Glomerular endothelial cell (primary cell): ENCODE results near the gene SIN3B. TPM values are rescaled to one million over a fixed set of nuclear protein-coding genes. Genes with fewer than 3 reads are reported as not detected.

ENCODE experiments used
- DNase-seq: peaks from one replicate; pipeline ENCODE4 v3.0.0-alpha.2; 2011; ENCODE audit warnings: low read depth, low spot score; ENCODE audit errors: extremely low read depth
- total RNA-seq: library from RNA; depleted of rRNA; stranded (reverse); fragments of >200 nt; gene quantifications from 2 replicates; pipeline ENCODE4 v1.2.3, GENCODE V29; 2015

SIN3B gene
- total RNA-seq, 1 donor from 2014 or later, result 76.2 TPM

DNA sequence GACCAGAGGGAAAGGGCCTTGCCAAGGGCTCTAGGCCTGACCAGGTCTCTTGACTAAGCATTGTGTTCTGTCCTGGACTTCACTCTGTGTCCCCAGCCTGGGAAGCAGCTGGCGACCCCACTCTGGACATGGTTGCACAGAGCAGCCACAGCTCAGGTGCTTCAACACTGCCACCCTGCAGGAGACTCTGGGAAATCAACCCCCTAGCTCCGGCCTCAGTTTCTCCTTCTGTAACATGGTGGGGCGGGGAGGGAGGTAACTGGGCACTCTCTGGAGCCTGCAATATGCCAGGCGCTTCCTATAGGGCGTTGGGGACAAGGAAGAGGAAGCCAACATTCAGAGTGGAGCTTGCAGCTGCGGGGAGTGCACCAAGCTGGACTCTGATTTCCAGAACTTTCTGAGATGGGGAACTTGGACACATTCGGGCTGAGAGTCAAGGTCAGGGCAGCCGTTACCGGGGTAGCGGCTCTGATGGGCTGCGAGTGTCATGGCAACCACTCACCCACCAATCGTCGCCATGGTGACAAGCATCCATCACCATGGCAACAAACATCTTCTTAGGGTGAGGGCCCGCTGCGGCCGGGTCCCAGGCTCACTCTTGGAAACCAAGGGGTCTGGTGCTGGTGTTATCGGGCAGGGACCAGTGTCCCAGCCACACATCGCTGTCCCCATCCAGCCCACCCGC lies 72.4 kb downstream of the SIN3B start:
- DNase-seq, result no peak

DNA sequence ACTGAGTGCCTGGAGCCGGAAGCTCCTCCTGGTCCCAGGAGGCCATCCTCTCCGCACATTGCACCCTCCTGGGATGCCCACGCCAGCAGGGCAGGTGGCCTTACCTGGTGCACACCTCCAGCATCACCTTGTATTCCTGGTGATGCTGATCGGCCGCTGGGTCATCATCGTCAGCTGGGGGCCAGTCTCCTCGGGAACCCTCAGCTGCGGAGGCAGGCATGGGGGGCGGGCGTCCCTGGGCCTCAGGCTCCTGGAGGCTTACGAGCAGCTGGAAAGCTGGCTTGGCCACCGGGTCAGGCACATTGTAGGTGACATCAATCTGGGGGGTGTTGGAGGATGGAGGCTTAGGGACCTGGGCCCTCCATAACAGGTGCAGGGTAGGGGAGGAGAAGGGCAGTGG lies 73.3 kb downstream of the SIN3B start:
- DNase-seq, result no peak

DNA sequence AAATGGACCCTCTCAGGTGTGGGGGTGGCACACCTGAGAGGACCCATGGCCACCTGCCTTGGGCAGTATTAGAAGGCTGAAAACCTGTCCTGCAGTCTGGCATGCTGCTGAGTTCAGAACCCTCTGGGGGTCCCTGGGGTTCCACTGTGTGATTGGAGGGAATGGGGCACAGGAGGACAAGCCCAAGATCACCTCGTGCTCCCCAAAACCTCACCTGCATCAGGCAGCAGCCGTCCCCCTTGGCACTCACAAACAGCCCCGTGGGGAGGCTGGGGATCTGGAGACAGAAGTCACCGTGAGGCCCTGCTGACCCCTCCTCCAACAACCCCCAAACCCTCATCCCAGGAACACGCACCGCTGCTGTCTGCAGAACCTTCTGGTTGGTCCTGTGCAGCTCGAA lies 74.1 kb downstream of the SIN3B start:
- no peak for DNase-seq

DNA sequence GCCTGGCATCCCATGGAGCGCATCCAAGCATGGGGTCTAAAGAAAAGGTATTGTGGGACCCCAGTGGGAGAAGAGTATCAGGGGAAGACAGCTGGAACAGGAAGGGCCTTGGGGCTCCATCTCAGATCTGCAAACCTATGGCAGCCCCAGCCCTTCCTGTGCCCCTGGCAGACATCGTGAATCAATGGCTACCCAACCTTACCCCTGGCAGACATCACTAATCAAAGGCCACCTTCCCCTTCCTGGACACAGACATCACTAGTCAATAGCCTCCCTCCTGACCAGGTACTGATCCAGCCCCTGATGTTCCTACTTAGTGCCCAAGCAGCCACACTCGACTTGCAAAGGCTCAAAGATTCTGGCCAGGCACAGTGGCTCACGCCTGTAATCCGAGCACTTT lies 75.4 kb downstream of the SIN3B start:
- DNase-seq, result no peak

DNA sequence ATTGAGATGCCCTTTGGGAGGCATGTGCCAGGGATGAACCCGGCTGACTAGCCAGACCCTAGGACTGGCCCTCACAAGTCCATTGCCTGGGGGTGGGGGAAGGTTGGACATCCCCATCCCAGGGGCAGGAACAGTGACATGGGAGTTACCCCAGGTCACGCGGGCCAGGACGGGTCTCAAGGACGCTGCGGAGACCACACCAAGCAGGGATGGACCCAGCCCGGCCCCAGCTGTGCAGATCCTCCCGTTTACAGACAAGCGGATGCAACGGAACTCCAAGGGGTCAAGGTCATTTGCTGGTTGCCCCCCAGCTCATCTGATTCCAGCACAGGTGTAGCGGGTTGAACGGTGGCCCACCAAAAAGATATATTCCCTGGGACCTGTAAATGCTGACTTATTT lies 79.6 kb downstream of the SIN3B start:
- no peak for DNase-seq

DNA sequence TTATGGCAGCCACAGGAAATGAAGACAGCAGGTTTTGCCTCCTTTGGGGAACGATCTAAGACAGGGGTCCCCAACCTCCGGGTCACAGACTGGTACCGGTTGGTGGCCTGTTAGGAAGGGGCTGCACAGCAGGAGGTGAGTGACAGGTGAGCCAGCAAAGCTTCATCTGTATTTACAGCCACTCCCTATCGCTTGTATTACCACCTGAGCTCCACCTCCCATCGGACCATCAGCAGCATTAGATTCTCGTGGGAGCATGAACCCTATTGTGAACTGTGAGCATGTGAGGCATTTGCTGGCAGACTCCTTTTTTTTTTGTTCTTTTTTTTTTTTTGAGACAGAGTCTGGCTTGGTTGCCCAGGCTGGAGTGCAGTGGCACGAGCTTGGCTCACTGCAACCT lies 81.8 kb downstream of the SIN3B start:
- DNase-seq, result no peak

DNA sequence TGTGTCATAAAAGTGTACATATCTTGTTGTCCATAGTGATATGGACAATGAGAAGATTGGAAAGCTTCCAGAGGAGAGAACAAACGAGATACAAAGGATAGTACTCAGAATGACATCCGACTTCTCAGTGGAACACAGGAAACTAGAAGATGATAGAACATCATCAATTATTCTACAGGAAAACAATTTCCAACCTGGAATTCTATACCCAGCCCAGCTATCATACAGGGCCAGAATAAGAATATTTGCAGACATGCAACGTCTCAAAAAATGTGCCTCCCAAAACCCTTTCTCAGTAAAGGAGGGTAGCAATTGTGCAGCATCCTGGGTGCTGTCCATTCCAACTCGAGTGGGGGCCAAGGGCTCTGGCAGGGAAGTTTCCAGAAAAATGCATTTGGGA lies 83.6 kb downstream of the SIN3B start:
- DNase-seq, result no peak

DNA sequence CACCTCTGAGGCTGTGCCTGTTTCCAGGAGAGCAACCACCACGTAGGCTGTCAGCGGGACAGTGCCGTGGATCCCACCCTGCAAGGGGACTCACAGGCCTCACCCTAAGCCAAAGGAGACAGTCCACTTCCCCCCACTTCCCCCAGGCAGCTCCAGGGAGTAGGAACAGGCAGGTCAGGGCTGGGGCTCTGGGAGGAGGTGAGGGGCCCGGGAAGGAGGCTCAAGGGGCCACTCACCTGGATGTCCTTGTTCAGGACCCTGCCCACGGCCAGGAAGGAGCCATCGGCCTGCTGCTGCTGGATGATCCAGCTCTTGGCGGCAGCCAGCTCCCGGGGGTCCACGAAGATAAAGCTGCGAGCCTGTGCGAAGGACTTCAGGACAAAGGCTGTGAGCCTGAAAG lies 85.2 kb downstream of the SIN3B start:
- DNase-seq, result no peak

DNA sequence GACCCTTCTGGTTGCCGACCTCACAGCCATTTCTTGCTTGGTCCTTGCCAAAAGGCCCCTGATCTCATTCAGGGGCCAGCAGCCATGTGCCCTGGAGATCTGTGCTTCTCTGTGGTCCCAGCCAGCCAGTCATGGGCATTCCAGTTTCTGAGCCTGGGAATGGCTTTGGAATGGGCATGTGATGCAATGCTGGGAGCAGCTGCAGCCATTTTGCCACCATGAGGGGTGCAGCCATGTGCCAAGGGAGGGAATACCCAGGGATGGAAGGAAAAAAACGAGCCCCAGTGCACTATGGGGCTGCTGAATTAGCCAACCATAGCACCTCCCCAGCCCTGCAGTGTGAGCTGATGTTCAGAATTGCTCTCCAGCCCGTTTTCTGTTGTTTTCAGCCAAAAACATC lies 85.9 kb downstream of the SIN3B start:
- no peak for DNase-seq

DNA sequence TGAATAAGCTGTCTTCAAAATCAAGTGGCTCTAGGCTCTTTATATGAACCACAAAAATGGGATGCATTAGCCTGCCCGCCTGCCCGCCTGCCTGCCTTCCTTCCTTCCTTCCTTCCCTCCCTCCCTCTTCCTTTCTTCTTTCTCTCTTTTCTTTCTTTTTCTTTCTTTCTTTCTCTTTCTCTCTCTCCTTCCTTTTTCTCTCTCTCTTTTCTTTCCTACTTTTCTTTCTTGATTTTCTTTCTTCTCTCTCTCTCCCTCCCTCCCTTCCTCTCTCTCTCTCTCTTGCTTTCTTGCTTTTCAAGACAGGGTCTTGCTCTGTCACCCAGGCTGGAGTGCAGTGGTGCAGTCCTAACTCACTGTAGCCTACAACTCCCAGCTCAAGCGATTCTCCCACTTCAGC lies 86.5 kb downstream of the SIN3B start:
- no peak for DNase-seq

DNA sequence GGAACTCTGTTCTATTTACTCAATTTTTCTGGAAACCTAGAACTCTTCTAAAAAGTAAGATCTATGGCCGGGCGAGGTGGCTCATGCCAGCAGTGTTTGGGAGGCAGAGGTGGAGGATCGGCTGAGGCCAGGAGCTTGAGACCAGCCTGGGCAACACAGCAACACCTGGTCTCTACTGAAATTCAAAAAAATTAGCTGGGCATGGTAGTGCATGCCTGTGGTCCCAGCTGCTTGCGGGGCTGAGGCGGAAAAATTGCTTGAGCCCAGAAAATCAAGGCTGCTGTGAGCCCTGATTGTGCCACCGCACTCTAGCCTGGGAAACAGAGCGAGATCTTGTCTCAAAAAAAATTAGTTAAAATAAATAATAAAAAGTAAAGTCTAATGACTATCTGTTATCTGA lies 88.2 kb downstream of the SIN3B start:
- no peak for DNase-seq

DNA sequence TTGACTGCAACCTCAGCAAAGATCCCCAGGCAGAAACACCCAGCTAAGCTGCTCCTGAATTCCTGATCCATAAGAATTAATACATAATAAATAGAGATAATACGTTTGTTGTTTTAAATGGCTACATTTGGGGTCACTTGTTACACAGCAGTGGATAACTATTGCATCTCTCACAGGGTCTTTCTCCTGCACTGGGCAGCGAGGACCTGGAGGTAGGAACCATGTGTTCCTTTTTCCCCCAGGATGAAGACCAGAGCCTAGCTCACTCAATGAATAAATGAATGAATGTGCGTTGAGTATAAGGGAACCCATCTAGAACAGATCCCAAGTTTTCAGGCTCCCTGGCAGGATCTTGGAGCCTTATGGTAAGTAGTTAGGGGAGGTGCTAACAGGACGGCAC lies 90.3 kb downstream of the SIN3B start:
- DNase-seq, result no peak

DNA sequence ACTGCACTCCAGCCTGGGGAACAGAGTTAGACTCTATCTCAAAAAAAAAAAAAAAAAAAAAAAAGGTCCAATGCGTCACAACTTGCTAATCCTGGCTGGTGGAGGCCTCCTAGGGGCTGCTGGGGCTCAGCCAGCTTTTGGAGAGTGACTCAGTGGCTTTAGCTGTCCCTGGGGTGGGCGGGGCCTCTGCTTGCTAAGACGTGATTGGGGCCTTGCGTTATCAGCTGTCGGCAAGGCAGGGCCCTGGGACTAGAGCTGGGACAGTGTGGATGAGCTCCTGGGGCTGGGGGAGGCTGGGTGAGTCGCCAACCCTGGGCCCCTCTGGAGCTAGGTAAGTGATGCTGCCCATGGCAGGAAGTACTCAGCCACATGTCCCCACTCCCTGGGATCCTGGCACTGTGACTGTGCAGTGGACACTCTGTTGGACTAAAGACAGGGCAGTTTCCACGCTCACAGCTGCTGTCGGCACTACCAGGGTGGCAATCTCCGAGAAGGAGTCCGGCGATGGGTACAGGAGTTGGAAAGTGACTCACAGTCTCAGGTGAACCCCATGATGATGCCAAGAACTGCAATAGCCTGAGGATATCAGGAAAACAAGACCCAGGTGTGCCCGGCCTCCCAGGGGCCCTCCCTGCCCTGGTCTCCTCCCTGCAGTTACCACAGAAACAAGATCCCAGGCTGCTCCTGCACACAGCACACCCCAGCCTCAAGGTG lies 91.8 kb downstream of the SIN3B start:
- DNase-seq, result no peak

DNA sequence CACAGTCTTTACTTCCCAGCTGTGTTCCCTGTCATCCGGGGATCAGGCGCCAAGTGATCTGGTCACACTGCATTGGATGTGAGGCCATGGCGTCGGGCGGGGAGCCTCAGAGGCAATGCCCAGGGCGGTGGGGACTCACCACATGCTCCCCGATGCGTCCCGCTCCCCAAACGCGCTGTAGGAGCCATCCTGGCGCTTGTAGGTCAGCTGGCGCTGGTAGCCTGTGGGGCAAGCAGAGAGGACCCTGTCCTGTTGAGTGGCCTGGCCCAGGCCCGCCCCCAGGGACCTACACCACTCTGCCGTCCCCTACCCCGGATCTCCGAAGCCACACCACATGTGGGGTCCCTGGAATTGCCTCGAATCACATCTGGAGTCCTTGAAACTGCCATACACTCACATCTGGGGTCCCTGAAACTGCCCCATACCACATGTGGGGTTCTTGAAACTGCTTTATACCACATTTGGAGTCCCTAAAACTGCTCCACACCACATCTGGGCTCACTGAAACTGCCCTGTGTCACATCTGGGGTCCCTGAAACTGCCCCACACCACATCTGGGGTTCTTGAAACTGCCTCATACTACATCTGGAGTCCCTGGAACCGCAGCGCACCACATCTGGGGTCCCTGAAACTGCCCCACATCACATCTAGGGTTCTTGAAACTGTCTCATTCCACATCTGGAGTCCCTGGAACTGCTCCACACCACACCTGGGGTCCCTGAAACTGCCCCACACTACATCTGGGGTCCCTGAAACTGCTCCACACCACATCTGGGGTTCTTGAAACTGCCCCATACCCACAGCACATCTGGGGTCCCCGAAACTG lies 92.8 kb downstream of the SIN3B start:
- no peak for DNase-seq

DNA sequence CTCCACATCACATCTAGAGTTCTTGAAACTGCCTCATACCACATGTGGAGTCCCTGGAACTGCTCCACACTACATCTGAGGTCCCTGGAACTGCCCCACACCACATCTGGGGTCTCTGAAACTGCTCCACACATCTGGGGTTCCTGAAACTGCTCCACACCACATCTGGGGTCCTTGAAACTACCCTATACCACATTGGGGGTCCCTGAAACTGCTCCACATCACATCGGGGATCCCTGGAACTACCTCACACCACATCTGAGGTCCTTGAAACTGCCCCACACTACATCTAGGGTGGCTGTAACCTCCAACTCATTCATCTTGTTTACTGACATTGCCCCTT lies 93.4 kb downstream of the SIN3B start:
- no peak for DNase-seq

DNA sequence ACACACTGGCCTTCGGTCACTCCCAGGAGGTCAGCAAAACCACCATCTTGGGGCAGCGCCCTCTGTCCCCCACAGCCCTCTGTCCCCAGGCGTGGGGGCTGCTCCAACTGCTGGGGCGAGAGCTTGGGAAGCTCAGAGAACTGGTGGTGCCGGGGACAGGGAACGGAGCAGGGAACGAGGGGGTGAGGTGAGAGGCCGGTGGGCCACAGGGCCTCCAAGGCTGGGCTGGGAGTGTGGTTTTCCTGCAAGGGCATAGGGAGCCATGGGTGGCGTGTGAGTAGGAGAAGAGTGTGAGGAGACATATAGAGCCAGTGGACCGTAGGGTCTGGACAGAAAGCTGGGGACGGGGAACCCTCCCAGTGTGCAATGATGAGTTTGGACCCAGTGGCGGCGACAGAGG lies 93.8 kb downstream of the SIN3B start:
- no peak for DNase-seq

DNA sequence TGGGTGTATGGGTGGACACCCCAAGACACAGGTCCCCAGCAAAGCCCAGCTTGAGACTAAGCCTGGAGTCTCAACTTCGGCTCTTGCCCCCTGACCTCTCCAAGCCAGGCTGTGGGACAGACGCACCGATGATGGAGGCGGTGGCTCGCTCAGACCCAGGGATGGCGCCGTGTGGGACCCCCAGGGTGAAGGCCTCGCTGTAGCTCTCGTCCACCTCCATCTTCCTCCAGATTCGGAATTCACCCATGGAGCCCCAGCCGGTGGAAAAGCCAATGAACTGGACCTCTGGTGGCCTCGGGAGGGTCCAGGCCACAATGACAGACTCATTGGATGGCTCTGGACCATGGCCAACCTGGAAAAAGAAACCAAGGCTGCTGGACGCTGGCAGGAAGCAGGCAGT lies 98.7 kb downstream of the SIN3B start:
- DNase-seq, result no peak

DNA sequence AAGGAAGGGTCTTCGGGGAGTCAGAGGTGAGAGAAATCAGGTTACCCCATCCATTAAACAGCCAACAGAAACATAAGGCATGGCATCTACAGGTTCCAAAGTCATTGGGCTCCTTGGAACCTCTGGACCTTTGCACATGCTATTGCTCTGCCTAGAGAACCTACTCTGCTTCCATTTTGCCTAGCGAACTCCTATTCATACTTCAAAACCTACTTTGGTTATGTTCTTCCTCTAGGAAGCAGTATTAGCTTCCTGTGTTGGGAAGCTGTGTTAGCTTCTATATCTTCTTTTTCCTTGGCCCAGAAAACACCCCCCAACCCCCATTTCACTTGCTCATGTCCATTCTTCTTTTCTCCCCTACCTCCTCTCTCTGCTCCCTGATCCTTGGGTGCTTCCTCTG lies 99.2 kb downstream of the SIN3B start:
- no peak for DNase-seq

DNA sequence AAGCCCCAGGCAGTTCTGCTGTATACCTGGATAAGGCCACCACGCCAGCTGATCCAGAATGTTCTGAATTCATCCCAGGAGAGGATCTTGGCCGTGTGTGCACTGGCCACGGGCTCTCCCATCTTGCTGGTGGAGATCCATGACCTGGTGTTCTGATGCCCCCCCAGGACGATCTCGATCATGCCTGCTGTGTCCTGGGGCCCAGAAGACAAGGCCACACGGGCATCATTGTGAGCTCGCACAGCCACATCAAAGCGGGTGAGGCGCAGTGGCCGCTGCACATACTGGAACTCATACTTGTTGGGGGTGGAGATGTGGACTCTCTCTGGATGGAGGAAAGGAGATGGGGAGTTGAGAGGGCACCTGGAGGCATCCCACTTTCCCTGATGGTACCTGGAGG lies 99.7 kb downstream of the SIN3B start:
- no peak for DNase-seq
